ENCODE data around the gene CERS5.

The CERS5 gene

GRCh38 chr12:50090391-50090790 lies 76.8 kb downstream of the CERS5 start:
- in situ Hi-C loops (cut with MboI; ENCODE audit: low pct_unique_long_range_greater_than_20kb, low sequenced_read_pairs, unreplicated experiment), result no loop called here
- no peak for DNase-seq (ENCODE audit: low spot score)
- no peak for TF ChIP-seq CTCF (IDR thresholded peaks at IDR 0.05; ENCODE audit: extremely low read depth, insufficient read depth, missing control alignments)

GRCh38 chr12:50089730-50090129 lies 77.4 kb downstream of the CERS5 start:
- TF ChIP-seq CTCF (IDR thresholded peaks at IDR 0.05; ENCODE audit: extremely low read depth, insufficient read depth, missing control alignments), result no peak
- no peak for DNase-seq (ENCODE audit: low spot score)
- in situ Hi-C loops (cut with MboI; ENCODE audit: low pct_unique_long_range_greater_than_20kb, low sequenced_read_pairs, unreplicated experiment), result no loop called here

- TF ChIP-seq CTCF (IDR thresholded peaks at IDR 0.05; ENCODE audit: extremely low read depth, insufficient read depth, missing control alignments), result peak; percentile 84
- DNase-seq (ENCODE audit: low spot score), result peak; percentile 78
- in situ Hi-C loops (cut with MboI; ENCODE audit: low pct_unique_long_range_greater_than_20kb, low sequenced_read_pairs, unreplicated experiment), result no loop called here
These were observed 78.4 kb downstream of the CERS5 start for GRCh38 chr12:50088577-50089335.

- no peak for TF ChIP-seq CTCF (IDR thresholded peaks at IDR 0.05; ENCODE audit: extremely low read depth, insufficient read depth, missing control alignments)
These were observed 79.2 kb downstream of the CERS5 start for GRCh38 chr12:50087995-50088394.

GRCh38 chr12:50087151-50087550 lies 80.0 kb downstream of the CERS5 start:
- in situ Hi-C loops (cut with MboI; ENCODE audit: low pct_unique_long_range_greater_than_20kb, low sequenced_read_pairs, unreplicated experiment), result no loop called here
- TF ChIP-seq CTCF (IDR thresholded peaks at IDR 0.05; ENCODE audit: extremely low read depth, insufficient read depth, missing control alignments), result no peak
- DNase-seq (ENCODE audit: low spot score), result no peak

More at GRCh38 chr12:50087995-50088394, 79.2 kb downstream of the CERS5 start:
- in situ Hi-C loops (cut with MboI; ENCODE audit: low pct_unique_long_range_greater_than_20kb, low sequenced_read_pairs, unreplicated experiment), result no loop called here
- DNase-seq (ENCODE audit: low spot score), result no peak

- TF ChIP-seq CTCF (IDR thresholded peaks at IDR 0.05; ENCODE audit: extremely low read depth, insufficient read depth, missing control alignments), result no peak
- no peak for DNase-seq (ENCODE audit: low spot score)
- in situ Hi-C loops (cut with MboI; ENCODE audit: low pct_unique_long_range_greater_than_20kb, low sequenced_read_pairs, unreplicated experiment), result no loop called here
These were observed 81.0 kb downstream of the CERS5 start for GRCh38 chr12:50086148-50086547.

Measured in GM13977 (cell line).